ENCODE data around the gene RCC2.

Gene RCC2

DNA sequence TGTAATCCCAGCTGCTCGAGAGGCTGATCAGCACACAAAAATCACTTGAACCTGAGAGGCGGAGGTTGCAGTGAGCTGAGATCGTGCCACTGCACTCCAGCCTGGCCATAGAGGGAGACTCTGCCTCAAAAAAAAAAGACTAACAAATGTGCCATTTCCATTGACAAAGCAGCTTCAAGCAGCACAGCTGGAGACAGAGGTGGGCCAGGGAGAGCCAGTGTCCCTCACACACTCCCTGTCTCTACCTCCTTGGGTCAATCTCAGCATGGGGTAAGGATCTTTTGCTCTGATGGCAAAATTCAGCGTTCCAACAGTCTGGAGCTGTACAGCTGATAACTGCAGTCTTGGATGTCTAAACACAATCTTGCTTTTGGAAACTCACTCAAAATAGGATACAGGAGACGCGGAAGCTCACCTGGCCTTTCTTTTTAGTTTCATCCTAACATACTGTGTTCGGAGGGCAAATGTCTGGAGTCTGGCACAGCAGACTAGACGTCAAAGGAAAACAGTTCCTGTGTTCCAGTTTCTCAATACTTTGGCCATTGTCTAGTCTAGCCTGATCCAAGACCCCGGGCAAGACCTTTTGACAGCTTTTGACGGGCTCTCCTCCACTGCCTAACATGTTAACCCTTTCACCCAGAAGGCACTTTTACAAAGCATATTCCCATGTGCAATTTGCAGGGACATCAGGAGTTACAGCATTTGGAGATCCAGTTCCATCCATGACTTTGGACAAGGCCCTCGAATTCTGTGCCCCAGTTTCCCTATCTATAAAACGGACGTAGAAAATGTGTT lies 2.9 kb downstream of the RCC2 start:
- TF ChIP-seq, protein P1, sequence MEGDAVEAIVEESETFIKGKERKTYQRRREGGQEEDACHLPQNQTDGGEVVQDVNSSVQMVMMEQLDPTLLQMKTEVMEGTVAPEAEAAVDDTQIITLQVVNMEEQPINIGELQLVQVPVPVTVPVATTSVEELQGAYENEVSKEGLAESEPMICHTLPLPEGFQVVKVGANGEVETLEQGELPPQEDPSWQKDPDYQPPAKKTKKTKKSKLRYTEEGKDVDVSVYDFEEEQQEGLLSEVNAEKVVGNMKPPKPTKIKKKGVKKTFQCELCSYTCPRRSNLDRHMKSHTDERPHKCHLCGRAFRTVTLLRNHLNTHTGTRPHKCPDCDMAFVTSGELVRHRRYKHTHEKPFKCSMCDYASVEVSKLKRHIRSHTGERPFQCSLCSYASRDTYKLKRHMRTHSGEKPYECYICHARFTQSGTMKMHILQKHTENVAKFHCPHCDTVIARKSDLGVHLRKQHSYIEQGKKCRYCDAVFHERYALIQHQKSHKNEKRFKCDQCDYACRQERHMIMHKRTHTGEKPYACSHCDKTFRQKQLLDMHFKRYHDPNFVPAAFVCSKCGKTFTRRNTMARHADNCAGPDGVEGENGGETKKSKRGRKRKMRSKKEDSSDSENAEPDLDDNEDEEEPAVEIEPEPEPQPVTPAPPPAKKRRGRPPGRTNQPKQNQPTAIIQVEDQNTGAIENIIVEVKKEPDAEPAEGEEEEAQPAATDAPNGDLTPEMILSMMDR (IDR thresholded peaks at IDR 0.05; ENCODE audit: extremely low read depth, missing control alignments), result no peak
- DNase-seq (ENCODE audit: low spot score), result no peak

DNA sequence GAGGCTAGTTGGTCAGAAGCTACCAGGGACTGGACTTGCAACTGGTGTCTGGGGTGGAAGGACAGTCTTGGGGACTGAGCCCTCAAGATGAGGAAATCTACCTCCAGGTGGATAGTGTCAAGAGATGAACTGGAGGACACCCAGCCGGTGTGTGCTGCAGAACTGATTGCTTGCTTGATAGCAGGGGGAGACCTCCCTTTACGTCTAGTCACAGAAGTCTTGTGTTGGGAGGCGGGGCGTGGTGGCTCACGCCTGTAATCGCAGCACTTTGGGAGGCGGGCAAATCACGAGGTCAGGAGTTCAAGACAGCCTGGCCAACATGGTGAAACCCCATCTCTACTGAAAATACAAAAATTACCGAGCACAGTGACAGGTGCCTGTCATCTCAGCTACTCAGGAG lies 4.9 kb downstream of the RCC2 start:
- TF ChIP-seq, protein P1 (IDR thresholded peaks at IDR 0.05; ENCODE audit: extremely low read depth, missing control alignments), result no peak
- DNase-seq (ENCODE audit: low spot score), result no peak

DNA sequence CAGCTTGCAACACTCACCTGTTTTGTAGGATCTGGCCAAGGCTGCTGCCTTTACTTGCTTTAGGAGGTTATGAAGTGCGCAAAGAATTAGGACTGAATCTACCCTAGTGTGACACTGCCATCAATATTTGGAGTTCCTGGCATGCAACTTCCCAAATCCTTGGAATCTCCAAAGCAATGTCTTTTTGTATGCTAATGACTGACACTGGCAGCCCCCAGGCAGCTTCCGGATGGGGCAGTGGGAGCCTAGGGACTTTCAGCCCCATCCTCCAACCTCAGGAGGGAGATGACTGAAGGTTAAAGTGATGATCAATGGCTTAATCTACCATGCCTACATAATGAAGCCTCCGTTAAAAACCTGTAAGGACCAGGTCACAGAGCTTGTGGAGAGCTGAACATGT lies 5.5 kb downstream of the RCC2 start:
- TF ChIP-seq, protein P1 (IDR thresholded peaks at IDR 0.05; ENCODE audit: extremely low read depth, missing control alignments), result no peak
- DNase-seq (ENCODE audit: low spot score), result no peak

DNA sequence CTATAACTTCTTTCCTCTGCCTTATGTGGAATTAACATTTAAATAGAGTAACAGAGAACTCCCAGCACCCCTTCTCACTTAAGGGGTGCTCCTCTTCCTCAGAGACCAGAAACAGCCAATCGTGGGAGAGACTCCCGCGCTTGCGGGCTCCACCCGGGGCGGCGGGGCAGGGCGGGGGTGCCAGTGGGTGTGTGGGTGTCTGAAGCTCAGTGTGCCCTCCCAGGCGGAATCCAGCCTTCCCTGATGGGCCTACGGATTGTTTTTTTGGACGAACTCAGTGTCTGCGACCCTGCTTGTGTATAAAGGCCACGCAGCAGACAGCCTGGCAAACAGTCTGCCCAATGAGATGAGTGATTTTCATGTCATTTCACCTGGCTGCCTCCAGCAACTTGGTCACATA lies 6.2 kb downstream of the RCC2 start:
- no peak for DNase-seq (ENCODE audit: low spot score)
- TF ChIP-seq, protein P1 (IDR thresholded peaks at IDR 0.05; ENCODE audit: extremely low read depth, missing control alignments), result no peak

DNA sequence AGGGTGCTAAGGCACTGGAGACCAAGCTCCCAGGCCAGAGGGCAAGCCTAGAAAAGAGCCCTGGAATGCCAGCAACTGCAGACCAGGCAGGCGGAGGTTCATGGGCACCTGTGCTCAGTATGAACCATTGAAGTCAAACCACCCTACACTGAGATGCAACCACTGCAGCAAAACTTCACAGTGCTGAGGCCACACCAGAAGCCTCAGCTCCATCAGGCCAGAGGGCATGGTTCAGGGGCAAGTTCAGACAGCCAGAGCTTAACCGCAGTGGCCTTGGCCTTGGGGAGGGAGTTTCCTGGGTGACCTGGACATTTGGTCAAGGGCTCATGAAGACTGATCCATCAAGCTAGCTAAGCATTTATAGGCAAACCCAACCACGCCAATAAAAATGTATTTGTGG lies 7.1 kb downstream of the RCC2 start:
- TF ChIP-seq, protein P1 (IDR thresholded peaks at IDR 0.05; ENCODE audit: extremely low read depth, missing control alignments), result no peak
- no peak for DNase-seq (ENCODE audit: low spot score)

DNA sequence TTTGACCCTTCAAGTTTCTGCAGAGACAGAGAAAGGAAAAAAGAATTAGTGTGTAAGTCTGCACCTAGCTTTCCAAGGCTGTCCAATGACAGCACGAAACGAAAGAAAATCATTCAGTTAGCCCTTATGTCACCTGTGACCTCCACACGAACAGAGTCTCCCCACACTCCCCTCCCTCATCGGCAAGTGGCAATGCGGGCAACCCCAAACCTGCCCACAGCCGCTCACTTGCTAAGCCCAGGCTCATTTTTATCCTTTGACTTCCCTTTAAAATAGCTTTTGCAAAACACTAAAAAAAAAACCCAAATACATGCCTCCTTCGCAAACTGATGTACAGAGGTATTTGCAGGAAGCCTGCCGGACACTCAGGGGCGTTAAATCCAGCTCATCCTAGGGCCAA lies 10.3 kb downstream of the RCC2 start:
- TF ChIP-seq, protein P1 (IDR thresholded peaks at IDR 0.05; ENCODE audit: extremely low read depth, missing control alignments), result no peak
- DNase-seq (ENCODE audit: low spot score), result no peak

DNA sequence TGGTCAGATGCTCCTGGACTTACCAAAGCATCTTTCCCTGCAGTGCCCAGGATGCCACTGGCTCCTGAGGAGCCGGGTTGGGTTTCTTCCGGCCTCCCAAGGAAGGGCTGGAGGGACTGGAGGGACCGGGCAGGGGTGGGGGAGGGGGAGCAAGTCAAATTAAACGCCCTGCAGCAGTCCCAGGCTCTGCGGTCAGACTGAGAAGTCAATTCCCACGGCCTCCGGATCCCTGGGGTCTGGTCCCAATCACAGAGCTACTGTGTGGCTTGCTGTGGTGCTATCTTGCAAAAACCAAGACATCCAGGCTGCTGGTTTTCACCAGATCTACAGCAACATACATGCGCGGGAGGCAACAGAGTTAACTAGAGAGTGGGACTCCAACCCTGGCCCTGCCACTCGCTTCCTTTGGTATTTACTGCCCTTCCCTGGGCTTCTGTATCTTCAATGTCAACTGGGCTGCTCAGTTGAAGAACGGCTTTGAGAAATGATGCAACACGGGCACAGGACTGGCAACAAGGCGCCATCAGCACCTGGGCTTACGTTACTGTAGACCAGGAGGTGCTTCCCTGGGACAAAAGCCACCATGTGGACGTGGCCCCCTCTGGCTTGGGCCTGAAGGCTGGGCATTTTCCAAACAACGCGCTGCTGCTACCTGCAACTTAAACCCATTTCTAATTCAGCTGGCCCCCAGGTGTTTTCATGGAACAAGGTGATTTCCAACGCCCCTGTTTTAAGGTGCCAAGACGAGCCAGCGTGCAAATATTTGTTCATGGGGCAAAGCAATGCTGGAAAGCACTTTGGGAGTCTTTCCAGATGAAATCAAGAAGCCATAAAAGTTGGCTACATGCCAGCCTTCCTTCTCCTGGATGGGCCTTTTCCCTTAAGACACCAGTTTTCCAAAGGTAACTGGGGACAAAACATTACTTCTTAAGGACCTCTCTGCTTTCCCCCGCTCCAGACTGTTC lies 11.5 kb downstream of the RCC2 start:
- TF ChIP-seq, protein P1 (IDR thresholded peaks at IDR 0.05; ENCODE audit: extremely low read depth, missing control alignments), result no peak
- DNase-seq (ENCODE audit: low spot score), result no peak

Measured in GM20000 (cell line).